ENCODE results near the gene TMEM63B. TPM values are rescaled to one million over a fixed set of nuclear protein-coding genes. Genes with fewer than 3 reads are reported as not detected.

Gene TMEM63B
- total and polyA plus RNA-seq, 9 of the 15 experiments (the other 6 are each of a cell fraction or from before 2014, with no cell fraction given): 0.14 to 39.4 (median 14.4) TPM

DNA sequence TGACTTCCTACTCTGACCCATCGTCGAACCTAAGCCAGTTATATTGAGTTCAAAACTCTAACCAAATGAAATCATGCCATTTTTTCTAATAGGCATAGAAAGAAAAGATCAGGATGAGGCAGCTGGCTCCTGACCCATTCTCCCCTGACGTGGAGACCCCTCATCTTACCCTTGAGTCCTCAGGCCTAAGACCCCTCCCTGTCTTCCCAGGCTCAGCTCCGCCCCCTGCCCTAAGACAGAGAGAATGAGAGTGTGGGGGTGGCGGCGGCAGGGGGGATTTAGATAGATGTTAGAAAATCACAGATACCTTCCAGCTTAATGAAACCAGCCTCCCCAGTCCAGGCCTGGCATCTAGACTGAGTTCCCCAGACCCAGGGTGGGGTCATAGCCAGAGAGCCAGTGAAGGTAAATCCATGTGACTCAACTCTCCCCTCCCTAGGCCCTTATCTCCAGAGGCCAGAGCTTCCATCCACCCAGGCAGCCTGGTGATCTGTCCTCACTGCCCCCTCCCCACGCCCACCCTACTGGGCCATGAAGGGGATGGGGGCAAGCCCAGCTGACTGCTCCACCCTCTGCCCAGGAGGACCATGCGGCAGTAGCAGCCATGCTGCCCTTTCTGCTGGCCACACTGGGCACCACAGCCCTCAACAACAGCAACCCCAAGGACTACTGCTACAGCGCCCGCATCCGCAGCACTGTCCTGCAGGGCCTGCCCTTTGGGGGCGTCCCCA, 6.8 kb downstream of the TMEM63B start (continued):
- TF ChIP-seq, protein P1, sequence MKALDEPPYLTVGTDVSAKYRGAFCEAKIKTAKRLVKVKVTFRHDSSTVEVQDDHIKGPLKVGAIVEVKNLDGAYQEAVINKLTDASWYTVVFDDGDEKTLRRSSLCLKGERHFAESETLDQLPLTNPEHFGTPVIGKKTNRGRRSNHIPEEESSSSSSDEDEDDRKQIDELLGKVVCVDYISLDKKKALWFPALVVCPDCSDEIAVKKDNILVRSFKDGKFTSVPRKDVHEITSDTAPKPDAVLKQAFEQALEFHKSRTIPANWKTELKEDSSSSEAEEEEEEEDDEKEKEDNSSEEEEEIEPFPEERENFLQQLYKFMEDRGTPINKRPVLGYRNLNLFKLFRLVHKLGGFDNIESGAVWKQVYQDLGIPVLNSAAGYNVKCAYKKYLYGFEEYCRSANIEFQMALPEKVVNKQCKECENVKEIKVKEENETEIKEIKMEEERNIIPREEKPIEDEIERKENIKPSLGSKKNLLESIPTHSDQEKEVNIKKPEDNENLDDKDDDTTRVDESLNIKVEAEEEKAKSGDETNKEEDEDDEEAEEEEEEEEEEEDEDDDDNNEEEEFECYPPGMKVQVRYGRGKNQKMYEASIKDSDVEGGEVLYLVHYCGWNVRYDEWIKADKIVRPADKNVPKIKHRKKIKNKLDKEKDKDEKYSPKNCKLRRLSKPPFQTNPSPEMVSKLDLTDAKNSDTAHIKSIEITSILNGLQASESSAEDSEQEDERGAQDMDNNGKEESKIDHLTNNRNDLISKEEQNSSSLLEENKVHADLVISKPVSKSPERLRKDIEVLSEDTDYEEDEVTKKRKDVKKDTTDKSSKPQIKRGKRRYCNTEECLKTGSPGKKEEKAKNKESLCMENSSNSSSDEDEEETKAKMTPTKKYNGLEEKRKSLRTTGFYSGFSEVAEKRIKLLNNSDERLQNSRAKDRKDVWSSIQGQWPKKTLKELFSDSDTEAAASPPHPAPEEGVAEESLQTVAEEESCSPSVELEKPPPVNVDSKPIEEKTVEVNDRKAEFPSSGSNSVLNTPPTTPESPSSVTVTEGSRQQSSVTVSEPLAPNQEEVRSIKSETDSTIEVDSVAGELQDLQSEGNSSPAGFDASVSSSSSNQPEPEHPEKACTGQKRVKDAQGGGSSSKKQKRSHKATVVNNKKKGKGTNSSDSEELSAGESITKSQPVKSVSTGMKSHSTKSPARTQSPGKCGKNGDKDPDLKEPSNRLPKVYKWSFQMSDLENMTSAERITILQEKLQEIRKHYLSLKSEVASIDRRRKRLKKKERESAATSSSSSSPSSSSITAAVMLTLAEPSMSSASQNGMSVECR (CRISPR knock-in tag; IDR thresholded peaks at IDR 0.05): no peak
- TF ChIP-seq NCOA4 (IDR thresholded peaks at IDR 0.05; ENCODE audit: partially characterized antibody): no peak
- TF ChIP-seq, protein P2, sequence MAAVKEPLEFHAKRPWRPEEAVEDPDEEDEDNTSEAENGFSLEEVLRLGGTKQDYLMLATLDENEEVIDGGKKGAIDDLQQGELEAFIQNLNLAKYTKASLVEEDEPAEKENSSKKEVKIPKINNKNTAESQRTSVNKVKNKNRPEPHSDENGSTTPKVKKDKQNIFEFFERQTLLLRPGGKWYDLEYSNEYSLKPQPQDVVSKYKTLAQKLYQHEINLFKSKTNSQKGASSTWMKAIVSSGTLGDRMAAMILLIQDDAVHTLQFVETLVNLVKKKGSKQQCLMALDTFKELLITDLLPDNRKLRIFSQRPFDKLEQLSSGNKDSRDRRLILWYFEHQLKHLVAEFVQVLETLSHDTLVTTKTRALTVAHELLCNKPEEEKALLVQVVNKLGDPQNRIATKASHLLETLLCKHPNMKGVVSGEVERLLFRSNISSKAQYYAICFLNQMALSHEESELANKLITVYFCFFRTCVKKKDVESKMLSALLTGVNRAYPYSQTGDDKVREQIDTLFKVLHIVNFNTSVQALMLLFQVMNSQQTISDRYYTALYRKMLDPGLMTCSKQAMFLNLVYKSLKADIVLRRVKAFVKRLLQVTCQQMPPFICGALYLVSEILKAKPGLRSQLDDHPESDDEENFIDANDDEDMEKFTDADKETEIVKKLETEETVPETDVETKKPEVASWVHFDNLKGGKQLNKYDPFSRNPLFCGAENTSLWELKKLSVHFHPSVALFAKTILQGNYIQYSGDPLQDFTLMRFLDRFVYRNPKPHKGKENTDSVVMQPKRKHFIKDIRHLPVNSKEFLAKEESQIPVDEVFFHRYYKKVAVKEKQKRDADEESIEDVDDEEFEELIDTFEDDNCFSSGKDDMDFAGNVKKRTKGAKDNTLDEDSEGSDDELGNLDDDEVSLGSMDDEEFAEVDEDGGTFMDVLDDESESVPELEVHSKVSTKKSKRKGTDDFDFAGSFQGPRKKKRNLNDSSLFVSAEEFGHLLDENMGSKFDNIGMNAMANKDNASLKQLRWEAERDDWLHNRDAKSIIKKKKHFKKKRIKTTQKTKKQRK (IDR thresholded peaks at IDR 0.05; ENCODE audit: borderline replicate concordance, low read depth, low read length): no peak
- TF ChIP-seq, protein P3, sequence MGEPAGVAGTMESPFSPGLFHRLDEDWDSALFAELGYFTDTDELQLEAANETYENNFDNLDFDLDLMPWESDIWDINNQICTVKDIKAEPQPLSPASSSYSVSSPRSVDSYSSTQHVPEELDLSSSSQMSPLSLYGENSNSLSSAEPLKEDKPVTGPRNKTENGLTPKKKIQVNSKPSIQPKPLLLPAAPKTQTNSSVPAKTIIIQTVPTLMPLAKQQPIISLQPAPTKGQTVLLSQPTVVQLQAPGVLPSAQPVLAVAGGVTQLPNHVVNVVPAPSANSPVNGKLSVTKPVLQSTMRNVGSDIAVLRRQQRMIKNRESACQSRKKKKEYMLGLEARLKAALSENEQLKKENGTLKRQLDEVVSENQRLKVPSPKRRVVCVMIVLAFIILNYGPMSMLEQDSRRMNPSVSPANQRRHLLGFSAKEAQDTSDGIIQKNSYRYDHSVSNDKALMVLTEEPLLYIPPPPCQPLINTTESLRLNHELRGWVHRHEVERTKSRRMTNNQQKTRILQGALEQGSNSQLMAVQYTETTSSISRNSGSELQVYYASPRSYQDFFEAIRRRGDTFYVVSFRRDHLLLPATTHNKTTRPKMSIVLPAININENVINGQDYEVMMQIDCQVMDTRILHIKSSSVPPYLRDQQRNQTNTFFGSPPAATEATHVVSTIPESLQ (CRISPR knock-in tag; IDR thresholded peaks at IDR 0.05): no peak
- no peak for TF ChIP-seq HMG20A (CRISPR knock-in tag; conservative IDR thresholded peaks at IDR 0.05)
- TF ChIP-seq NEUROD1 (IDR thresholded peaks at IDR 0.05; ENCODE audit: borderline replicate concordance, low read depth, low read length, partially characterized antibody): peak; percentile 59
- TF ChIP-seq C11orf30 (IDR thresholded peaks at IDR 0.05; ENCODE audit: low read depth): no peak
- peak; percentile 98 for TF ChIP-seq ARID1B (IDR thresholded peaks at IDR 0.05)
- peak; percentile 44 for TF ChIP-seq CXXC5 (CRISPR knock-in tag; IDR thresholded peaks at IDR 0.05)
- TF ChIP-seq CHD2 (IDR thresholded peaks at IDR 0.05; ENCODE audit: low read depth, low read length): no peak
- TF ChIP-seq ZNF311 (CRISPR knock-in tag; IDR thresholded peaks at IDR 0.05): no peak
- no peak for TF ChIP-seq SMAD2 (IDR thresholded peaks at IDR 0.05; ENCODE audit: low read depth, low read length)
- TF ChIP-seq SREBF1 (IDR thresholded peaks at IDR 0.05; ENCODE audit: borderline replicate concordance, low read depth, low read length): no peak
- TF ChIP-seq, protein P4, sequence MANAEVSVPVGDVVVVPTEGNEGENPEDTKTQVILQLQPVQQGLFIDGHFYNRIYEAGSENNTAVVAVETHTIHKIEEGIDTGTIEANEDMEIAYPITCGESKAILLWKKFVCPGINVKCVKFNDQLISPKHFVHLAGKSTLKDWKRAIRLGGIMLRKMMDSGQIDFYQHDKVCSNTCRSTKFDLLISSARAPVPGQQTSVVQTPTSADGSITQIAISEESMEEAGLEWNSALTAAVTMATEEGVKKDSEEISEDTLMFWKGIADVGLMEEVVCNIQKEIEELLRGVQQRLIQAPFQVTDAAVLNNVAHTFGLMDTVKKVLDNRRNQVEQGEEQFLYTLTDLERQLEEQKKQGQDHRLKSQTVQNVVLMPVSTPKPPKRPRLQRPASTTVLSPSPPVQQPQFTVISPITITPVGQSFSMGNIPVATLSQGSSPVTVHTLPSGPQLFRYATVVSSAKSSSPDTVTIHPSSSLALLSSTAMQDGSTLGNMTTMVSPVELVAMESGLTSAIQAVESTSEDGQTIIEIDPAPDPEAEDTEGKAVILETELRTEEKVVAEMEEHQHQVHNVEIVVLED (CRISPR knock-in tag; IDR thresholded peaks at IDR 0.05): no peak
